A549 treated with AZD9567 at 1 μM for 4 hours (cell line): ENCODE data around the gene ZSCAN1. TPM values are rescaled to one million over a fixed set of nuclear protein-coding genes. Genes with fewer than 3 reads are reported as not detected.

Experiments
- total RNA-seq: library from RNA; stranded (reverse); fragments of 200-300 nt; extraction: Qiagen RNA extraction; gene quantifications from 5 replicates; pipeline ENCODE4 v1.2.3, GENCODE V29; 2022; ENCODE audit not compliant: insufficient read depth

ZSCAN1 gene
- total RNA-seq = not detected in 5 replicates

GRCh38 chr19:58033741-58034476 lies at the start of gene ZSCAN1:
TSS of gene ZSCAN1 (plus strand) at chr19:58034025. CDS start at chr19:58037837, 3,812 bp downstream.

GRCh38 chr19:58002384-58003173 lies 31.2 kb upstream of the ZSCAN1 start, which contains the start of gene ZNF606:
TSS of gene ZNF606 (minus strand) at chr19:58002820. CDS start at chr19:58001319, 1,501 bp downstream.

GRCh38 chr19:58059003-58059670 lies 25.3 kb downstream of the ZSCAN1 start, which contains the start of gene ZNF135:
TSS of gene ZNF135 (plus strand) at chr19:58059282. CDS start at chr19:58060003, 721 bp downstream.

GRCh38 chr19:58097781-58098681 lies 64.2 kb downstream of the ZSCAN1 start, which contains the start of gene ZSCAN18:
TSS of gene ZSCAN18 (minus strand) at chr19:58098231. CDS start at chr19:58090267, 7,964 bp downstream.

Other genes starting within 250 kb of the ZSCAN1 start
- gene ZNF552, start 219.1 kb upstream of the ZSCAN1 start, total RNA-seq = 4.9 to 7.3 TPM (median 5.0 TPM) in 5 replicates
- gene ZNF587B, start 203.7 kb upstream of the ZSCAN1 start, total RNA-seq = 5.4 to 7.7 TPM (median 7.6 TPM) in 5 replicates
- gene ZNF587, start 184.2 kb upstream of the ZSCAN1 start, total RNA-seq = 6.1 to 15.3 TPM (median 7.3 TPM) in 5 replicates
- gene ZNF814, start 145.0 kb upstream of the ZSCAN1 start, total RNA-seq = 1.8 to 3.6 TPM (median 3.1 TPM) in 4 of 5 replicates, not detected in the other
- 2.7 to 4.3 TPM (median 3.4 TPM) in 5 replicates for gene ZNF417, start 117.4 kb upstream of the ZSCAN1 start, total RNA-seq
- 0.91 to 1.2 TPM (median 1.1 TPM) in 5 replicates for gene ZNF418, start 98.6 kb upstream of the ZSCAN1 start, total RNA-seq
- 0.94 to 1.4 TPM (median 1.2 TPM) in 5 replicates for gene ZNF256, start 86.3 kb upstream of the ZSCAN1 start, total RNA-seq
- 0.09 TPM in 1 of 5 replicates, not detected in the others for gene C19orf18, start 59.5 kb upstream of the ZSCAN1 start, total RNA-seq
- 1.0 to 3.6 TPM (median 2.6 TPM) in 5 replicates for gene ZNF606, start 31.2 kb upstream of the ZSCAN1 start, total RNA-seq
- not detected in 5 replicates for gene ZNF135, start 25.3 kb downstream of the ZSCAN1 start, total RNA-seq
- gene ZSCAN18, start 64.2 kb downstream of the ZSCAN1 start, total RNA-seq = 1.5 to 2.8 TPM (median 1.7 TPM) in 5 replicates
- gene ZNF329, start 116.8 kb downstream of the ZSCAN1 start, total RNA-seq = 2.5 to 3.1 TPM (median 2.9 TPM) in 5 replicates
- 13.4 to 14.8 TPM (median 13.9 TPM) in 5 replicates for gene ZNF274, start 149.0 kb downstream of the ZSCAN1 start, total RNA-seq
- gene ZNF544, start 194.9 kb downstream of the ZSCAN1 start, total RNA-seq = 9.5 to 21.0 TPM (median 18.5 TPM) in 5 replicates
- 0.81 to 1.6 TPM (median 1.0 TPM) in 5 replicates for gene ZNF8, start 244.9 kb downstream of the ZSCAN1 start, total RNA-seq